HTR-8/SVneo (cell line): ENCODE results near the gene MEGF6.

Source experiments
- DNase-seq: peaks from one replicate; pipeline ENCODE4 v3.0.0; 2011; ENCODE audit warnings: low spot score, mixed read lengths; ENCODE audit not compliant: insufficient read length
- FAIRE-seq: peaks from 2 replicates; lab custom pipeline; 2011; peaks lifted over from hg19 to GRCh38; lab: Jason Lieb, UNC

The MEGF6 gene

DNA sequence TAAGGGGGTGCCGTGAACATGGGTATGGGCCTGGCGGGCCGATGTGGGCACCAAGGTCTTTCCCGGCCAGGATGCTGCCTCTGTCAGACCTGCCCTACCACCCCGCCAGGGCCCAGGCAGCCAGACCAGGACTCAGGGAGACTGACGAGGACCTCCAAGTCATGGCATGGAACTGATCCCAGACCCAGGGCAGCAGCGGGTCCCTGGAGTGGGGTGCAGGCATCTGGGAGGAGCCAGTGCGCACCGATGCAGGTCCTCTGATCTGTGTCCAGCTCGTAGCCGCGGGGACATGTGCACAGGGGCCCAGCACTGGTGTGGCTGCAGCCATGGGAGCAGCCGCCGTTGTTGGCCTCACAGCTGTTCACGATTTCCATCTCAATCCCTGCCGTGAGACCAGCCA, 100.0 kb downstream of the MEGF6 start:
- FAIRE-seq (no peak), DNase-seq (no peak)

DNA sequence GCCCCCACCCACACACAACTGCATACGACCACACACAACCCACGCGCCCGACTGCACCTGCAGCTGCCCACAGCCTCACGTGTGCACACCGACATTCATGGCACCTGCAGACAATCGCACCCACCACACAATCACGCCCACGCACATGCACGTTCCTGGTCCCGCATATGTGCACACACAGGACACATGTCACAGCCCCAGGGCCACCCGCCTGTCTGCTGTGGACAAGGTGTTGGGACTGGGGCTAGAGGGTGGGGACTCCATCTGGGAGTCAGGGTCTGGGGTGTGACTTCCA, 100.4 kb downstream of the MEGF6 start:
- FAIRE-seq (peak; percentile 31), DNase-seq (no peak)

DNA sequence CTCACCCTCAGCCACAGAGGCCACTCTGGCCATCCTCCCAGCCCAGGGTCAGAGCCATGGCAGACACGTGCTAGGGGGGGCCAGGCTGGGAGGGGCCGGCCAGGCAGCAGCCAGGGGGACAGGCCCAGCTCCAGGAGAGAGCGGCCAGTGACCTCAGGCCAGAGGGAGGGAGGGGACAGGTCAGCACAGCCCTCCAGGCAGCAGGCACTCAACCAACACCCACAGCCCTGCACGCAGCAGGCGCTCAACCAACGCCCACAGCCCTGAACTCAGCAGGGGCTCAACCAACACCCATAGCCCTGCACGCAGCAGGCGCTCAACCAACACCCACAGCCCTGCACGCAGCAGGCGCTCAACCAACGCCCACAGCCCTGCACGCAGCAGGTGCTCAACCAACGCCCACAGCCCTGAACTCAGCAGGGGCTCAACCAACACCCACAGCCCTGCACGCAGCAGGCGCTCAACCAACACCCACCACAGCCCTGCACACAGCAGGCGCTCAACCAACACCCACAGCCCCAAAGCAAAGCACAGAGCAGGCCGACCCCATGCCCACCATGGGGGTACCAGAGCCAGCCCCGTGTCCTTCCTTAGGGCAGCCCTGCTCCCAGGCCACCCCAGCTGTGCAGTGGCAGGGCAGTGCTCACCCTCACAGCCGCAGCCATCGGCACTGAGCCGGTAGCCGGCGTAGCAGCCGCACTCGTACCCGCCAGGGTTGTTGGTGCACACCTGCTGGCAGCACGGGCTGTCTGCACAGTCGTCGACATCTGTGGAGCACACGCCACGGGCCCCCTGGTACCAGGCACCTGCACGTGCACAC, 101.0 kb downstream of the MEGF6 start:
- FAIRE-seq (no peak), DNase-seq (no peak)

DNA sequence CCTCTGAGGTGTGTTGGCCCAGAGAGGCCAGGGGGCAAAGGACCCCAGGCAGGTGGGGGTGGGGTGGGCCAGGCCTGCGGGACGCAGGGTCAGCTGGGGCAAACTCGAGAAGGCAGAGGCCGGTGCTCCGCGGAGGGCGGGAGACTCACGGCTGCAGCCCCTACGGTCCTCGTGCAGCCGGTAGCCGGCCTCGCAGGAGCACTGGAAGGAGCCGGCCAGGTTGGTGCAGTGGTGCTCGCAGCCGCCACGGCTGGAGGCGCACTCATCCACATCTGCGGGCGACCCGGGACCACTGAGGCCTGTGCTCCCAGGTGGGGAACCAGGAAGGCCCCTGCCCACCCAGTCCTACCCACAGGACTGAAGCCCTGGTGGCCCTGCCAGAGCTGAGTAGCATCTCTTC, 101.6 kb downstream of the MEGF6 start:
- FAIRE-seq: no peak
- DNase-seq: no peak

DNA sequence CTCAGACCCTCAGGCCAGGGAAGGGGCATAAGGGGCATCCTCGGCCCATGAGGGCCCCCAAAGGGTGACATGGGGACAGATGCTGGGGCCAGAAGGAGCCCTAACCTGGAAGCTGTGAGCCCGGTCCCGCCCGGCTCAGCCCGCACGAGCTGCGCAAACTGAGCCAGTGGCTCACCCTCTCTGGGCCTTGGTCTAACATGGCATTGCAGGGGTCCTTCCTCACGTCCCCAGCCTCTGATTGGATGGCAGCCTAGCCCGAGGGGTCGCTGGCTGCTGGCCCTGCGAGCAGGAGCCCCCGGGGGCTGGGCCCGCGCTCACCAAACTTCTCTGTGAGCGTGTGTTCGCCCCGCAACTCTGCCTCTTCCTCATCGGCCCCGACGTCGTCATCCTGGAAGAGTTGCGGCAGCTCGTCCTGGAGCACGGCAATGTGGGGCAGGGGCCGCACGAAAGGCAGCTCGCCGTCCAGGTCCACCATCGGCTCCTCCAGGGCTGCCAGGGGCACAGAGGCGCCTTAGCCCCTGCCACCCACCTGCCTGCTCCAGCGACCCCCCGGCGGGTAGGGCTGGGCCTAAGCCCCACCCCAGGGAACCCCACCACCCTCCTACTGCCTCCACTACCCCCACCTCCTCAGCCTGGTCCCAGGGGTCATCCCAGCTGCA, 102.4 kb downstream of the MEGF6 start:
- no peak for FAIRE-seq
- no peak for DNase-seq

DNA sequence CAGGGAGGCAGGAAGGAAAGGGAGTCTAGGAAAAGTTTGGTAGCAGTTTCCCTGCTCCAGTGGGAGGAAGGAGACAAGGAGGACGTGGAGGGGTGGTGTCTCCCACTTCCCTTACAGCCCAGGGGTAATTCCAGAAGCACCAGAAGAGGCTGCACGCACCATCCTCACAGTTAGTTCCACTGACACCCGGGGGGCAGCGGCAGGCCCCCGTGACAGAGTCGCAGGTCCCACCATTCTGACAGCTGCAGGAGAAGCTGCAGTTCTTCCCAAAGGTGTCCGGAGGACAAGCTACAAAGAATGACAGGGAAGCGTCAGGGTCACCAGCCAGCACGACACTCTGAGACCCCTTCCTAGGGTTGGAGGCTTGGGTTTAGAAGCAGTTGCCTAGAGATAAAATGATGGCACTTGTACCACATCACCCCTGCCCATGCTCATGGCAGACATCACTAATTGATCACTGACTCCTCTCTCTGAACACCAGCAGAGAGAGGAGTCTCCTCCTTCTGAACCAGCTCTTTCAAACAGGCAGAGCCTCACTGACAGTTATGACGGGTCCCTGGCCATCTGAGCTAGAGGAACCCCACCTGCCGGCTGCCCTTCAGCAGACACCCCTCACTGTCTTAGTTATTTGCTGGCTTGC, 103.6 kb downstream of the MEGF6 start:
- FAIRE-seq (no peak), DNase-seq (no peak)

DNA sequence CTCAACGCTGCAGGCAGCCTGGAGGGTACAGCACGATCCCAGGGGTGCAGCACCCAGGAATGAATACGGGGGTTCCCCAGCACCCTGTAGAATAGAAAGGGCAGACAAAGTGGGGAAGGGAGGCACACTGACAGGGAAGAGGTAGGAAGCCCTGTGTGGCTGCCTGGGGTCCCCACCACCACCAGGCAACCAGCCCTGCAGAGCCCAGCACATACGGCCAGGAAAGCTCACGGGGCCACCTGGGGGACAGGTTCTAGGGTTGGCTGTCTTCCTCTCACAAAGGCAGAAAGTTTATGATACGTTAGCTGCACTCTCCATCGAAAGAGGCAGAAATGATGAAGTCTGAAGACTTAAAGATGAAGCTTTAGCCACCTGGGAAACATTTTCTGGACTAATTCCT, 104.4 kb downstream of the MEGF6 start:
- DNase-seq (no peak), FAIRE-seq (no peak)

DNA sequence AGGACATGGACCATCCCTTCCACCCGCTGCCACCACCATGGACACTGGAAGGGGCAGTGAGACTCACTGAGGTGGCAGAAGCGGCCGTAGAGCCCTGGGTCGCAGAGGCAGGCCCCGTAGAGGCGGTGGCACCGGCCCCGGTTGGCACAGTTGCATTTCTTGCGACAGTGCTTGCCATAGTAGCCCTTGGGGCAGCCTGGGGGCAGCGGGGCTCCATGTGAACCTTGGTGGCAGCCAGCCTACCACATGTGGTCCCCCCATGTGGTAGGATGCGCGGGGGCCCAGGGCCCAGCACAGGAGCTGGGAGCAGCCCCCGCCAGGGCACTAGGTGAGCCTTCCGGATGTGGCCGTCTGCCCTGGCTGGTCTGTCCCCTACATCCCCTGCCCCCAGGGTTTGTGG, 105.3 kb downstream of the MEGF6 start:
- FAIRE-seq: no peak
- no peak for DNase-seq

DNA sequence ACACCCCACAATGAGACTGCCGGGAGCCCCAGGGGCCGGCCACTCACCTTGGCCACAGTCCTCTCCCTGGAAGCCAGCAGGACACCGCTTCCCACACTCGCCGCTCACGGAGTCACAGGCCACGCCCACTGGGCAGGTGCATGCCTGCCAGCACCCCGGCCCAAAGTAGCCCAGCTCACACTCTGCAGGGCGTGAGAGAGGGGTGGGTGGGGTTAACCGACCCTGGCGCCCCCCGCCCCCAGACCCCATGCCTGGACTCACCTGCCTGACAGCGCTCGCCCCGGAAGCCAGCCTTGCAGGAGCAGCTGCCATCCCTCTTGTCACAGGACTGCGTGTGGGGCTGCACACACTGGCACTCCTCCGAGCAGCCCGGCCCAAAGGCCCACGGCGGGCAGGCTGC, 106.1 kb downstream of the MEGF6 start:
- DNase-seq: no peak
- FAIRE-seq: no peak

DNA sequence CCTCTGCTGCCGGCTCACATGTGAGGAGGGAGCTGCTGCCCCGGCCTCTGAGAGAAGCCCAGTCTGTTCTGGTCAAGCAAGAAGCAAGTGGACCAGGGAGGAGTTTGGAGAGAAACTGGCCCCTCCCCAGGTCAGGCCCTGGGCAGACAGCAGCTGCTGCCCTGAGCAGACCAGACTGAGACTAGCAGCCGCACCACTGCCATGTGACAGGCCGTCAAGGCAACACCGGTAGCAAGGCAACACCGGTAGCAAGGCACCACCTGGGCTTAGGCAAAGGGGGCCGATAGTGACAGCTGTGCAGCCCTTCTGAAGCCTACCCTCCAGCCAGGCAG, 106.5 kb downstream of the MEGF6 start:
- peak; percentile 44 for FAIRE-seq
- no peak for DNase-seq

DNA sequence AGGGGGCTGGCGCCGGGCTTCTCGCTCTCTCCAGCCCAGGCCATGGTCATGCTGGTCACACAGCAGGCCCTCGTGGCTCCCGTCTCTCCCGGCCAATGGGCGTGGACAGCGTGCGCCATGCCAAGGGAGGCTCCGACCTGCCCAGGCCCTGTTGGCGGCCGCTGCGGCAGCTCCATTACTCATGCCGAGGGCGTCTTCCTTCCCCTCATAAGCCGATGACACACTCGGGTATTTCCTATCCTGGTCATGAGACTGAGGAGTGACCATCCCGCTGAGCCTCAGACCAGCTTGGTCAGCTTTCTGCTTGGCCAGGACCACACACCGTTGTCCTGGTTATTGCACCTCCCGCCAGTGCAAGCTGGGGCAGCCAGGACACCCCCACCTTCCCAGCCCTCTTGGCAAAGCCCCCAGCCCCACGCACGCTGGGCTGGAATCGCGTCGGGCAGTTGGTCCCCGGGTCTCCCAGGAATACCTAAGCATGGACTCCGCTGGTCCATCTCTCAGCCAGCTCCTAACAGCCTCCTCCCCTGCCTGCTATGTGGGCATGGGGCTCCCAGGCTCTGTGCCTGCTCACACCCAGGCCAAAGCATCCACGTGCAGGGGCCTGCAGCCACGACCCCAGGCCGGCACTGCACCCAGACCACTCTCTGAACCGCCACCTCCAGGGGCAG, 107.0 kb downstream of the MEGF6 start:
- DNase-seq: peak; percentile 80
- FAIRE-seq: peak; percentile 97

DNA sequence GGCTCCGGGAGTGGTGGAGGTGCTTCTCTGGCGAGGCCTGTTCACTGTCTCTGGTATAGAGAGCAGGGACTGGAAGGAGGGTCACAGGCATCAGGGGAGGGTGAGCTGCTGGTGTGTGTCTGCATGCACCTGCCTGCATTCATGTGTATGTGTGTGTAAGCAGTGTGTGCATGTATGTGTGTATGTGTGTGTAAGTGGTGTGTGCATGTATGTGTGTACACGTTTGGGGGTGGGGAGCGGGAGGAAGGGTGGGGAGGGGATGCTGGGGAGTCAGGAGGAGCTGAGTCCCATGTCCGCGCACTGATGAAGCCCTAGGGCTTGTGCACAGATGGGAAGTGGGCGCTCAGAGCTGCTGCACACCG, 107.8 kb downstream of the MEGF6 start:
- FAIRE-seq (peak; percentile 26), DNase-seq (no peak)

DNA sequence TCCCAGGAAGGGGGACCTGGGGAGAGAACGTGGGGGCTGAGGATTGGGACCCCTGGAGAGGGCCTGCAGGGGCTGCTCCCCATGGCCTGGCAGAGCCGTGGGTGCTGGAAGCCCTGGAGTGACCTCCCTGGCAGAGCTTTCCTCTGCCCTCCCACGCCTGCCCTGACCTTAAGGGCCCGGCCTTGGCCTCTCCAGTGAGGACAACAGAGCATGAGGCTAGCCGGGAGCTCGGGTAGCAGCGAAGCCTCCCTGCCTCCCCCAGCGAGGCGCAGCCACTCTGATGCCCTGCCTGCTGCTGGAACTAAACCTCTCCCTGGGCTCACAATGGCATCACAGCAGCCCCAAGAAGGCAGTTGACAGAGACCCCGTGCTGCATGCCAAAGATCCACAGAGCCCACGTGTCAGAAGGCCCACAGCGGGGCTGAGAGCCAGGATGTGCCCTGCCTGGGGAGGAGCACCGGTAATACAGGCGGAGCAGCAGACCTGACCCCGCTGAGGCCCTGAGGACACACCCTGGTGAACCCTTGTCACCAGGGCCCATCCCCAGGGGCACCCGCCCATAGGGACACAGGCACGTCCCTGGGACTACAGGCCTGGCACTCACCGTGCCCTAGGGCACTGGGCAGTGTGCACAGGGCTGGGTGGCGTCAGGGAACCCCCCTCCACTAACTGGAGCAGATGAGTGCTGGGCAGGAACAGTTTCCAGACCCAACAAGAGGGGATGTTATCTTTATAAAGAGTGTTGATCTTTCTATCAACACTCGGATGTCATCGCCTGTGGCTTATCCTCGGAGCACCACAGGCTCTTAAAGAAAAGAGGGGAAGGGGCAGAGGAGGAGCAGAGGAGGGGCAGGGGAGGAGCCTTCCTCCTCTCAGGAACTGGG, 108.4 kb downstream of the MEGF6 start:
- no peak for DNase-seq
- FAIRE-seq: no peak

DNA sequence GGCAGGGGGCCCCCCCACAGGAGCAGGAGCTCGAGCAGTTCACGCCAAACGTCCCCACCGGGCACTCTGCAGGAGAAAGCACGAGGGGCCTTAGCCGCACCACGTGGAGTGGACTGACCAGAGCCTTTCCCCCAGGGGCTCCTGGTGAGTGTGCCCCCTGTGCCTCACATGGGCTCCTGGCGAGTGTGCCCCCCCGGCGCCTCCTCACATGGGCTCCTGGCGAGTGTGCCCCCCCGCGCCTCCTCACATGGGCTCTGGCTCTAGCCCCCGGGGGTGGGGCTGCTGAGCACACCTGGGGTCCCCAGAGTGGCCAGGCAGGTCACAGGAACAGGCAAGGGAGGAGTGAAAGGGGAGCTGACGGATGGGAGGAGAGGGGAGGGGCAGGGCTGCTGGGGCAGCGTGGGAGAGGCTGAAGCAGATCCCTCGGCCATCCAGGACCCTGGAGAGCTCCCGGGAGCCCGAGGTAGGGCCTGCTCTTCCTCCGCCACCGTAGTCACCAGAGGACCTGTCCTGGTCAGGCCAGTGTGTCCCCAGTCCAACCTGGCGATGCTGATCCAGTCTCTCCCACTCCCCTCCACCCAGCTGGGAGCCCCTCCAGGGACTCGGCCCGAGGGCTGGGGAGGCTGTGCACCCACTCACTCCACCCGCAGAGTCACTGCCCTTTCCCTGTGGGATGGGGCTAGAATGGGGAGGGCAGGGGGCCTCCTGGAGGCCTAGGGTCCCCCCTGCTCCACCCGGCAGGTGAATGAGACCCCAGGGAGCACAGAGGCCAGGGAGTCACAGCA, 109.3 kb downstream of the MEGF6 start:
- no peak for DNase-seq

DNA sequence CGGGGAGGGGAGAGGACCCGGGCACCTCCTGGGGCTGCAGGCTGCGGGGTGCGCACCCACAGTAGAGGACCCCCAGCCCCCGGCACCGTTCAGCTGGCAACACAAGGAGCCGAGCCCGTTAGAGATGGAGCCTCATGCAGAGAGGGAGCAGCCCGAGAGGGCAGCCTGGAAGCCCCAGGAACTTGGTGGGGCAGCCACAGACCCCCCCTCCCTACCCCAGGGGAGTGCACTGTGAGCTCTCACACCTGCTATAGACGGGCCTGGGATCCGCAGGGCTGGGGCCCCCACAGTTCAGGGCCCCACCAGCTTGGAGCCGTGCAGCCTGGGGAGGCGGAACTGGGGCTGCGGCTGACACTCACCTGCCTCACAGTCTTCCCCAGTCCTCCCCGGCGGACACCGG, 109.9 kb downstream of the MEGF6 start:
- FAIRE-seq (no peak), DNase-seq (no peak)

More for the DNA sequence above, 109.3 kb downstream of the MEGF6 start:
- FAIRE-seq: peak; percentile 88

DNA sequence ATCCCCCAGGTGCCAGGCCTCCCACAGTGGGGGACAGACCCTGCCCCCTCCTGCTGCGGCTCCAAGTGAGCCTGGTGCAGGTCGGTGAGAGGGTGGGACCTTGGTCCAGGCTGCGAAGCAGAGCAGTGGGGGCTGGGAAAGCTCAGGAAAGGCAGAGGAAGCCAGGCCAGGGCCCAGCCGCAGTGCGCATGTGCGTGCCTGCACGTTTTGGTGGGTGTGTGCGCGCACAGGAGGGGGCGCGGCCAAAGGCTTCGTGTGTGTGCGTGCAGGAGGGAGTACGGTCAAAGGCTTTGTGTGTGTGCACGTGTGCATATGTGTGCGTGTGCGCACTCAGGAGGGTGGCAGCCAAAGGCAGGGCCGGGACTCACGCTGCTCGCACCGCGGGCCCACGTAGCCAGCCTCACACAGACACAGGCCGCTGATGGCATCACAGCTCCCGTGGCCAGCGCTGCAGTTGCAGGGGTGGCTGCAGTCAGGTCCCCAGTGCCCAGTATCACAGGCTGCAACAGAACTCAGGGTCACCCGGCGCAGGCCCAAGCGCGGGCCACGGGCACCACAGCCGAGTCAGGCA, 111.0 kb downstream of the MEGF6 start:
- no peak for FAIRE-seq
- DNase-seq: no peak

DNA sequence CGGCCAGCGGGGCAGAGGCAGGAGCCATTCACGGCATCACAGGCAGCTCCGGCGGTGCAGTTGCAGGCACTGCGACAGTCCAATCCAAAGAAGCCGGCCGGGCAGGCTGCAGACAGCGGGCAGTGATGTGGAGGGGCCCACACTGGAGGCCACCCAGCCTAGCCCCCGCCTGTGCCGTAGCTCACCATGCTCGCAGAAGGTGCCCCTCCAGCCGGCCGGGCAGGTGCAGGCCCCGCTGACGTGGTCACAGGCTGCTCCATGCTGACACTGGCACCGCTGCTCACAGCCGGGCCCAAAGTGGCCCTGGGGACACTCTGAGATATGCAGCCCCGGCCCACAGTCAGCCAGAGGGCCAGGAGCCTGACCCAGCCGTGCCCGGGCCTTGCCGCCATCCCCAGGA, 111.7 kb downstream of the MEGF6 start:
- FAIRE-seq: no peak

DNA sequence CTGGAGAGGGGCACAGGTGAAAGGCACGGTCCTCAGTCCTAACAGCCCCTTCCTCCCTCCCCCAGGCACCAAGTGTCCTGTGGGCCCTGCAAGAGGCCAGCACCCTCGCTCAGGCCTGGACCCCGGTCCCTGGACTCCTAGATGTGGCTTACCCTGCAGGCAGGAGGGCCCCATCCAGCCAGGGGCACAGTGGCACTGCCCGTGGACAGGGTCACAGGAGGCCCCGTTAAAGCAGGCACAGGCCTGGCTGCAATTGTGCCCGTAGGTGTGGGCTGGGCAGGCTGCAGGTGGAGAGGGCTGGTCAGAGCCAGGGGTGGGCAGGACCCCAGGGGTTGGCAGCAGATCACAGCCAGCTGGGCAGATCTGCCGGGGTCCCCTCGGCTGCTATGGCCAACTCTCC, 112.3 kb downstream of the MEGF6 start:
- FAIRE-seq: no peak
- no peak for DNase-seq

More for the DNA sequence above, 111.7 kb downstream of the MEGF6 start:
- DNase-seq: no peak

DNA sequence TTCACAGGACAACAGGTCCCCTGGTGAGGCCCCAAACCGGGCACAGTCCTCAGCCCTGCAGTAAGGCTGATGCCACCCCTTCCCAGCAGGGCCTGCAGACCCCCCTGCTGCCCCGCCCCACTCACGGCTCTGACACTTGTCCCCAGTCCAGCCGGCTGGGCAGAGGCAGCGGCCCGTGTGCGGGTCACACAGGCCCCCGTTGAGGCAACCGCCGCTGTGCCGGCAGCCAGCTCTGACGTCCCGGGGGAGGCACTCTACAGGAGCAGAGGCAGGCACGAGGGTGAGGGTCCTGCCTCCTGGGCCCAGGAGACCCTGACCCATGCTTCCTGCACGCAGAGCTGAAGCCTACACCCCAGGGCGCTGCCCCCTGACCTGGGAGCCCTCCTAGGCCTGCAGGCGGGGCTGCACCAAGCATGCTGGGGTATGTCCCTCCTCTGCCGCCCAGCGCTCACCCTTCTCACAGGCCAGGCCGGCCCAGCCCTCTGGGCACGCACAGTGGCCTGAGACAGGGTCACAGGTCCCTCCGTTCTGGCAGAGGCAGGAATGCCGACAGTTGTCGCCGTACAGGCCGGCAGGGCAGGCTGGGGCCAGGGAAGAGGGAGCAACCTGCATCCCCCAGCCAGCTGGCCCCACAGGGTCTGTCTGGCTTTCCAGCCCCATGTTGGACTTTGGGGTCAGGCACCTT, 112.9 kb downstream of the MEGF6 start:
- no peak for DNase-seq
- FAIRE-seq: no peak
